H1 (cell line): ENCODE measurements around the gene SLC35B1. TPM values are rescaled to one million over a fixed set of nuclear protein-coding genes. Genes with fewer than 3 reads are reported as not detected.

Experiments used
- CTCF ChIA-PET: fragments of 300-600 bp; sonication (Branson Sonifier 250); formaldehyde crosslinking; loops from one replicate; lab custom pipeline; 2021; ENCODE audit not compliant: partially characterized antibody; lab: Charles Lee
- POLR2A ChIA-PET: fragments of 300-600 bp; sonication (Branson Sonifier 250); formaldehyde crosslinking; loops from one replicate; lab custom pipeline; 2021; ENCODE audit warnings: inconsistent platforms; ENCODE audit not compliant: partially characterized antibody; lab: Charles Lee
- DNase-seq, 2 experiments: peaks; one replicate each; pipeline versions ENCODE4 v3.0.0 to v3.0.0-alpha.2; 2010 to 2022; ENCODE audit warnings: low spot score in 2 of 2, low read depth in 1 of 2, mixed read lengths in 1 of 2
- FAIRE-seq: peaks from 2 replicates; lab custom pipeline; 2011; peaks lifted over from hg19 to GRCh38; lab: Jason Lieb, UNC
- H2AFZ ChIP-seq: 2 replicates; pipeline ENCODE4 v1.8.1; 2012; ENCODE audit warnings: low read length, inconsistent platforms
- H2AK5ac ChIP-seq: 2 replicates; pipeline ENCODE4 v1.6.1; 2013; ENCODE audit warnings: low read depth, low read length
- H2BK120ac ChIP-seq: replicated peaks from 2 replicates; pipeline ENCODE3; 2013; ENCODE audit warnings: low read depth, low read length, inconsistent platforms
- H2BK12ac ChIP-seq: 2 replicates; pipeline ENCODE4 v1.6.1; 2013; ENCODE audit warnings: low read depth, low read length
- H2BK15ac ChIP-seq: 2 replicates; pipeline ENCODE4 v1.6.1; 2013; ENCODE audit warnings: low read length
- H2BK20ac ChIP-seq: 2 replicates; pipeline ENCODE4 v1.6.1; 2013; ENCODE audit warnings: low read length
- H2BK5ac ChIP-seq: 2 replicates; pipeline ENCODE4 v1.6.1; 2013; ENCODE audit warnings: low read depth, low read length
- H3K14ac ChIP-seq: 2 replicates; pipeline ENCODE4 v1.6.1; 2013; ENCODE audit warnings: inconsistent platforms; ENCODE audit not compliant: insufficient read length
- H3K18ac ChIP-seq: 2 replicates; pipeline ENCODE4 v1.6.1; 2013; ENCODE audit warnings: low read length; ENCODE audit errors: extremely low read depth
- H3K23ac ChIP-seq: 2 replicates; pipeline ENCODE4 v1.6.1; 2013; ENCODE audit warnings: inconsistent platforms; ENCODE audit not compliant: insufficient read length
- H3K23me2 ChIP-seq: 2 replicates; pipeline ENCODE4 v1.6.1; 2013; ENCODE audit warnings: low read depth, low read length
- H3K27ac ChIP-seq: 2 replicates; pipeline ENCODE4 v1.6.1; 2011; ENCODE audit warnings: low read depth, low read length, inconsistent platforms
- H3K27me3 ChIP-seq, 4 experiments: replicated peaks in 1 of 4; 1 replicate in 1 of 4; 2 replicates in 3 of 4; pipeline versions ENCODE4 v1.6.1 to v1.8.1; 2011 to 2013; ENCODE audit warnings: low read length in 3 of 4, mild to moderate bottlenecking in 3 of 4, inconsistent platforms in 2 of 4, mixed read lengths in 2 of 4, moderate library complexity in 1 of 4; ENCODE audit not compliant: control insufficient read depth in 3 of 4, insufficient read depth in 3 of 4; ENCODE audit errors: extremely low read depth in 1 of 4
- H3K36me3 ChIP-seq, 4 experiments: 2 replicates each; pipeline versions ENCODE4 v1.6.1 to v1.8.1; 2011 to 2013; ENCODE audit warnings: mild to moderate bottlenecking in 4 of 4, low read length in 3 of 4, moderate library complexity in 2 of 4, control low read depth in 1 of 4, inconsistent platforms in 1 of 4; ENCODE audit not compliant: insufficient read depth in 4 of 4, control insufficient read depth in 2 of 4
- H3K4ac ChIP-seq: replicated peaks from 2 replicates; pipeline ENCODE3; 2013; ENCODE audit warnings: low read length, low read depth, mixed read lengths, inconsistent platforms; ENCODE audit not compliant: insufficient read length
- H3K4me1 ChIP-seq, 4 experiments: replicated peaks in 1 of 4; 1 replicate in 1 of 4; 2 replicates in 3 of 4; pipeline versions ENCODE4 v1.6.1 to v1.8.1; 2011 to 2013; ENCODE audit warnings: low read length in 3 of 4, inconsistent platforms in 2 of 4, mixed read lengths in 1 of 4; ENCODE audit not compliant: insufficient read depth in 4 of 4, control insufficient read depth in 3 of 4
- H3K4me2 ChIP-seq, 2 experiments: 2 replicates each; pipeline versions ENCODE4 v1.6.1 to v1.8.1; 2011 to 2013; ENCODE audit warnings: low read depth in 2 of 2, low read length in 2 of 2, control low read depth in 1 of 2, inconsistent platforms in 1 of 2, mild to moderate bottlenecking in 1 of 2; ENCODE audit not compliant: insufficient read depth in 1 of 2
- H3K4me3 ChIP-seq, 4 experiments: fragments of 200-600, 300-600 bp in 1 of 4; sonication (generic), shearing (Covaris generic), sonication (Bioruptor Twin) in 1 of 4; 2 replicates each; pipeline versions ENCODE4 v1.5.1 to v1.8.1; 2011 to 2016; ENCODE audit warnings: low read length in 4 of 4, low read depth in 3 of 4, control low read depth in 2 of 4, inconsistent platforms in 2 of 4, mild to moderate bottlenecking in 2 of 4, mixed read lengths in 1 of 4, moderate library complexity in 1 of 4; ENCODE audit not compliant: insufficient read depth in 2 of 4; ENCODE audit errors: extremely low read depth in 1 of 4
- H3K56ac ChIP-seq: replicated peaks from 2 replicates; pipeline ENCODE3; 2013; ENCODE audit warnings: low read depth, mild to moderate bottlenecking, mixed read lengths, low read length, inconsistent platforms; ENCODE audit not compliant: insufficient read length
- H3K79me1 ChIP-seq: 2 replicates; pipeline ENCODE4 v1.6.1; 2013; ENCODE audit warnings: low read depth, low read length, control low read depth
- H3K79me2 ChIP-seq, 2 experiments: 2 replicates each; pipeline versions ENCODE4 v1.6.1 to v1.8.1; 2012 to 2013; ENCODE audit warnings: low read length in 2 of 2, mild to moderate bottlenecking in 2 of 2, inconsistent platforms in 1 of 2; ENCODE audit not compliant: insufficient read depth in 2 of 2, control insufficient read depth in 1 of 2
- H3K9ac ChIP-seq, 4 experiments: replicated peaks in 1 of 4; 1 replicate in 1 of 4; 2 replicates in 3 of 4; pipeline versions ENCODE4 v1.6.1 to v1.8.1; 2011 to 2013; ENCODE audit warnings: low read depth in 3 of 4, low read length in 3 of 4, control low read depth in 2 of 4, mild to moderate bottlenecking in 2 of 4, moderate library complexity in 2 of 4, inconsistent platforms in 1 of 4; ENCODE audit errors: extremely low read depth in 1 of 4
- H3K9me3 ChIP-seq, 2 experiments: 2 replicates each; pipeline versions ENCODE4 v1.6.1 to v1.8.1; 2012 to 2013; ENCODE audit warnings: mild to moderate bottlenecking in 2 of 2, moderate library complexity in 2 of 2, control low read depth in 1 of 2, inconsistent platforms in 1 of 2, low read depth in 1 of 2, low read length in 1 of 2, mixed read lengths in 1 of 2; ENCODE audit not compliant: insufficient read depth in 2 of 2
- H4K20me1 ChIP-seq, 2 experiments: replicated peaks in 1 of 2; 2 replicates each; pipeline versions ENCODE3 to v1.8.1; 2011 to 2013; ENCODE audit warnings: inconsistent platforms in 2 of 2, low read length in 2 of 2, mild to moderate bottlenecking in 1 of 2; ENCODE audit not compliant: insufficient read depth in 2 of 2, control insufficient read depth in 1 of 2
- H4K5ac ChIP-seq: 2 replicates; pipeline ENCODE4 v1.6.1; 2013; ENCODE audit warnings: low read length, low read depth, mixed read lengths, inconsistent platforms; ENCODE audit not compliant: insufficient read length
- H4K8ac ChIP-seq: 2 replicates; pipeline ENCODE4 v1.8.0; 2013; ENCODE audit warnings: mild to moderate bottlenecking, moderate library complexity, low read length, inconsistent platforms; ENCODE audit not compliant: insufficient read depth; ENCODE audit errors: extremely low read depth
- H4K91ac ChIP-seq: replicated peaks from 2 replicates; pipeline ENCODE3; 2013; ENCODE audit warnings: low read length, mixed read lengths, inconsistent platforms; ENCODE audit not compliant: insufficient read length
- ATF3 ChIP-seq: IDR thresholded peaks from 2 replicates; pipeline ENCODE4 v1.6.1; 2011; ENCODE audit warnings: low read depth, mild to moderate bottlenecking, low read length; ENCODE audit not compliant: insufficient read depth
- BACH1 ChIP-seq: IDR thresholded peaks from 2 replicates; pipeline ENCODE4 v1.6.1; 2012; ENCODE audit warnings: low read length, improper control_type of control experiment
- EGR1 ChIP-seq: IDR thresholded peaks from 2 replicates; pipeline ENCODE4 v1.6.1; 2011; ENCODE audit warnings: low read depth, low read length, borderline replicate concordance
- FOSL1 ChIP-seq: IDR thresholded peaks from 2 replicates; pipeline ENCODE4 v1.6.1; 2011; ENCODE audit warnings: mild to moderate bottlenecking, low read depth, low read length, moderate library complexity; ENCODE audit not compliant: insufficient read depth
- GTF2F1 ChIP-seq: IDR thresholded peaks from 2 replicates; pipeline ENCODE4 v1.6.1; 2012; ENCODE audit warnings: low read depth, low read length, improper control_type of control experiment, borderline replicate concordance
- HDAC2 ChIP-seq, 2 experiments: fragments of 300-600 bp in 1 of 2; sonication (generic) in 1 of 2; IDR thresholded peaks; 2 replicates each; pipeline ENCODE4 v1.6.1; 2011 to 2012; ENCODE audit warnings: low read depth in 2 of 2, low read length in 2 of 2, mild to moderate bottlenecking in 2 of 2, moderate library complexity in 2 of 2, borderline replicate concordance in 1 of 2, inconsistent platforms in 1 of 2
- JUND ChIP-seq: IDR thresholded peaks from 2 replicates; pipeline ENCODE4 v1.6.1; 2011; ENCODE audit warnings: mild to moderate bottlenecking, improper control_type of control experiment, low read length
- PHF8 ChIP-seq: fragments of 200-600 bp; sonication (generic); conservative IDR thresholded peaks from 2 replicates; pipeline ENCODE4 v1.7.1; 2012; ENCODE audit warnings: low read depth, mild to moderate bottlenecking, inconsistent platforms, low read length, moderate library complexity
- RBBP5 ChIP-seq: IDR thresholded peaks from 2 replicates; pipeline ENCODE4 v1.7.1; 2012; ENCODE audit warnings: low read depth, mild to moderate bottlenecking, inconsistent platforms, low read length, moderate library complexity, borderline replicate concordance
- SIRT6 ChIP-seq: IDR thresholded peaks from one replicate; pipeline ENCODE4 v1.7.1; 2012; ENCODE audit warnings: low read length, inconsistent platforms
- SRF ChIP-seq: IDR thresholded peaks from 2 replicates; pipeline ENCODE4 v1.6.1; 2011; ENCODE audit warnings: mild to moderate bottlenecking, low read depth, low read length, moderate library complexity
- SUZ12 ChIP-seq: fragments of 200-600 bp; sonication (generic); IDR thresholded peaks from 2 replicates; pipeline ENCODE4 v1.6.1; 2012; ENCODE audit warnings: mild to moderate bottlenecking, inconsistent platforms, low read length, moderate library complexity, mixed read lengths
- TAF1 ChIP-seq: IDR thresholded peaks from 2 replicates; pipeline ENCODE4 v1.6.1; 2011; ENCODE audit warnings: mild to moderate bottlenecking, low read depth, low read length
- TAF7 ChIP-seq: optimal IDR thresholded peaks from 2 replicates; pipeline ENCODE3; 2011; ENCODE audit warnings: low read depth, mild to moderate bottlenecking, inconsistent platforms, low read length, moderate library complexity, borderline replicate concordance
- WGBS, 2 experiments: shearing (Covaris generic) in 1 of 2; methylation state at CpG; one replicate each; pipeline versions ENCODE4 v1.1.6 to v1.1.7; 2013 to 2015; ENCODE audit warnings: low lambda C conversion rate in 2 of 2, mixed read lengths in 2 of 2, inconsistent platforms in 1 of 2, low coverage in 1 of 2, missing lambda C conversion rate in 1 of 2; ENCODE audit not compliant: insufficient replicate concordance in 2 of 2, insufficient coverage in 1 of 2, insufficient read length in 1 of 2; ENCODE audit errors: extremely low coverage in 1 of 2, missing lambda C conversion rate in 1 of 2; 5-methylcytosine and 5-hydroxymethylcytosine counted together
- polyA plus RNA-seq, 7 experiments: library from polyadenylated mRNA; depleted of rRNA in 3 of 7; stranded (reverse) in 5 of 7; unstranded in 2 of 7; fragments of >200 nt in 5 of 7; fragments of 200-250 nt in 2 of 7; gene quantifications; 1 replicate in 5 of 7; 2 replicates in 1 of 7; 4 replicates in 1 of 7; pipeline versions ENCODE4 v1.2.1 to v1.2.3, GENCODE V29; 2011 to 2013; ENCODE audit warnings: missing spikeins in 2 of 7, mixed read lengths in 2 of 7
- total RNA-seq: library from RNA; stranded (reverse); fragmentation: NEBNext Ultra II Directional; extraction: Animal tissue kit (Norgen Biotek cat#: 25700); gene quantifications from 2 replicates; pipeline ENCODE4 v1.2.1, GENCODE V29; 2021

The SLC35B1 gene
- total and polyA plus RNA-seq, 2 of the 8 experiments (the other 6 are each of a cell fraction or from before 2014, with no cell fraction given): 56.5 to 87.7 TPM

GRCh38 chr17:49667854-49668253 is 39.9 kb downstream of the SLC35B1 start:
- WGBS, 2 experiments: 93% methylated on average over 2 of the region's 2 CpGs; no CpG with 5 or more reads in 1 of the 2 experiments
- POLR2A ChIA-PET: no interaction called here
- Histone ChIP-seq H3K23me2 (no peaks in the 10 kb centered on the region), H2BK20ac (no peak overlapping the region), H2BK5ac (no peak overlapping the region), H4K5ac (no peak overlapping the region), H3K27ac (no peak overlapping the region), H3K4me3 (no peak overlapping the region), H3K18ac (no peak overlapping the region), H3K9me3 (peaks cover 0 to 2% of the 10 kb centered on the region in 2 experiments; a peak in 2 of 4 replicates), H3K36me3 (peaks cover 0 to 5% (median under 1%) of the 10 kb centered on the region in 4 experiments; a peak in 2 of 8 replicates), H4K91ac (no peak overlapping the region), H3K56ac (no peak overlapping the region), H4K20me1 (no peaks in the 10 kb centered on the region), H2AK5ac (no peak overlapping the region), H3K14ac (no peak overlapping the region), H4K8ac (no peak overlapping the region), H2BK12ac (no peak overlapping the region), H3K27me3 (no peaks in the 10 kb centered on the region), H3K4me1 (no peaks in the 10 kb centered on the region), H3K4me2 (no peak overlapping the region), H3K79me2 (peaks cover 0 to 62% of the 10 kb centered on the region in 2 experiments; a peak in 2 of 4 replicates), H2BK15ac (no peak overlapping the region), H3K4ac (no peak overlapping the region), H3K23ac (no peak overlapping the region), H2AFZ (no peak overlapping the region), H3K9ac (no peak overlapping the region), H3K79me1 (no peaks in the 10 kb centered on the region; the same call in none of the 2 replicates), H2BK120ac (no peak overlapping the region)
- FAIRE-seq (no peak), DNase-seq (no peak)
- CTCF ChIA-PET: no interaction called here
- no peak for TF ChIP-seq HDAC2 (IDR thresholded peaks at IDR 0.05; ENCODE audit: borderline replicate concordance in 1 of 2, low read depth in 2 of 2, low read length in 2 of 2)
- TF ChIP-seq ATF3: no peak
- no peak for TF ChIP-seq RBBP5
- no peak for TF ChIP-seq SUZ12
- TF ChIP-seq SIRT6: no peak
- no peak for TF ChIP-seq EGR1
- TF ChIP-seq TAF1: no peak
- no peak for TF ChIP-seq BACH1
- no peak for TF ChIP-seq JUND
- no peak for TF ChIP-seq SRF
- no peak for TF ChIP-seq TAF7
- no peak for TF ChIP-seq FOSL1
- no peak for TF ChIP-seq PHF8
- TF ChIP-seq GTF2F1: no peak
